ENCODE measurements around the gene MIER2. TPM values are rescaled to one million over a fixed set of nuclear protein-coding genes. Genes with fewer than 3 reads are reported as not detected.
"Not testable (repeated sequence)": the region's sequence is repeated elsewhere in the genome, so short reads cannot be mapped to it uniquely, and the experiment has no call there.

The MIER2 gene, protein sequence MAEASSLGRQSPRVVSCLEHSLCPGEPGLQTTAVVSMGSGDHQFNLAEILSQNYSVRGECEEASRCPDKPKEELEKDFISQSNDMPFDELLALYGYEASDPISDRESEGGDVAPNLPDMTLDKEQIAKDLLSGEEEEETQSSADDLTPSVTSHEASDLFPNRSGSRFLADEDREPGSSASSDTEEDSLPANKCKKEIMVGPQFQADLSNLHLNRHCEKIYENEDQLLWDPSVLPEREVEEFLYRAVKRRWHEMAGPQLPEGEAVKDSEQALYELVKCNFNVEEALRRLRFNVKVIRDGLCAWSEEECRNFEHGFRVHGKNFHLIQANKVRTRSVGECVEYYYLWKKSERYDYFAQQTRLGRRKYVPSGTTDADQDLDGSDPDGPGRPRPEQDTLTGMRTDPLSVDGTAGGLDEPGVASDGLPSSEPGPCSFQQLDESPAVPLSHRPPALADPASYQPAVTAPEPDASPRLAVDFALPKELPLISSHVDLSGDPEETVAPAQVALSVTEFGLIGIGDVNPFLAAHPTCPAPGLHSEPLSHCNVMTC
- 10 to 100 TPM; 20.7 to 22.0 TPM for total RNA-seq

DNA sequence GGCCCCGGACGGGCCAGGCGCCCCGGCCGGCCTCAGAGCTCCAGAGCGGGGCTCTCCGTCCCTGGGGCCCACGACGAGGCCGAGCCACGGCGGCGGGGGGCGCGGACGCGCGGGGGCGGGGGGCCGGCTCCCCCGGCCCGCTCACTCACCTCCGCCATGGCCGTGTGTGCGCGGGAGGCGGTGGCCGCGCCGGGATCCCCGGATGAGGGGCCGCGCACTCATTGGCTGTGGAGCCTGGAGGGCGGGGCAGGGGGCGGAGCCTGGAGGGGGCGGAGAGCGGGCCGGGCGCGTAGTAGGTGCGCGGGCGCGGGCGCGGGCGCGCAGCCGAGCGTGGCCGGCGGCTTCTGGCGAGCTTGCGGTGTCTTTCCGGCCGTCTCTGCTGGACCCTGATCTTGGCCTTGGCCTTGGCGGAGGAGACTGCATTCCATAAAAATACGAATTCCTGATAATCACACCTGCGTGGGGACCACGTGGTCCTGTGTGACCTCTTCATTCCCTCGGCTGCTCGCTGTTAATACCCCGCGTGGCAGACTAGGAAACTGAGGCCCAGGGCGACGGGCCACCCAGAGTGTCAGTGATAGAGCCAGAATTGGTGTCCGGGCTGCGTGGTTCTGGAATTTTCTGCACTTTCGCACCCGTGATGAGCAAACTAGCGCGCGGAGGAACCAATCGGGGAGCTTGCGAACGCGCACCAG is at the start of gene MIER2:
MIER2 (minus strand) TSS at position 172 of the 695 bp plus-strand sequence; CDS start at position 158, 14 bp downstream.
- peaks cover 43% of the 10 kb centered on the region for H3K4me1 Mint-ChIP-seq
- peak; percentile 87 for DNase-seq
- H3K9me3 Mint-ChIP-seq: peaks cover 7% of the 10 kb centered on the region
- H3K36me3 Mint-ChIP-seq (ENCODE audit: low read depth): peaks cover 22% of the 10 kb centered on the region
- H3K27ac Mint-ChIP-seq: peak within 1 kb of the TSS; percentile 91
- H3K27me3 Mint-ChIP-seq: peaks cover 2% of the 10 kb centered on the region
- ChIA-PET CTCF (no interaction called here), POLR2A (no interaction called here)
- peak within 1 kb of the TSS; percentile 76 for H3K4me3 Mint-ChIP-seq

DNA sequence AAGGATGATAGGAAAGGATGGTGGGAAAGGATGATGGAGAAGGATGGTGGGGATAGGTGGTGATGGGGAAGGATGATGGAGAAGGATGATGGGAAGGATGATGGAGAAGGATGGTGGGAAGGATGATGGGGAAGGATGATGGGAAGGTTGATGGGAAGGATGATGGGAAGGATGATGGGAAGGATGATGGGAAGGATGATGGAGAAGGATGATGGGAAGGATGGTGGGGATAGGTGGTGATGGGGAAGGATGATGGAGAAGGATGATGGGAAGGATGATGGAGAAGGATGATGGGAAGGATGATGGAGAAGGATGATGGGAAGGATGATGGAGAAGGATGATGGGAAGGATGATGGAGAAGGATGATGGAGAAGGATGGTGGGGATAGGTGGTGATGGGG is 49.0 kb upstream of the MIER2 start:
- Mint-ChIP-seq H3K36me3 (ENCODE audit: low read depth) (peaks cover 10% of the 10 kb centered on the region), H3K9me3 (peaks cover 24% of the 10 kb centered on the region), H3K4me3 (peak overlapping the region; percentile 30)
- H3K27ac Mint-ChIP-seq, CTCF ChIA-PET, H3K27me3 Mint-ChIP-seq, DNase-seq, POLR2A ChIA-PET, H3K4me1 Mint-ChIP-seq: not testable (repeated sequence)

DNA sequence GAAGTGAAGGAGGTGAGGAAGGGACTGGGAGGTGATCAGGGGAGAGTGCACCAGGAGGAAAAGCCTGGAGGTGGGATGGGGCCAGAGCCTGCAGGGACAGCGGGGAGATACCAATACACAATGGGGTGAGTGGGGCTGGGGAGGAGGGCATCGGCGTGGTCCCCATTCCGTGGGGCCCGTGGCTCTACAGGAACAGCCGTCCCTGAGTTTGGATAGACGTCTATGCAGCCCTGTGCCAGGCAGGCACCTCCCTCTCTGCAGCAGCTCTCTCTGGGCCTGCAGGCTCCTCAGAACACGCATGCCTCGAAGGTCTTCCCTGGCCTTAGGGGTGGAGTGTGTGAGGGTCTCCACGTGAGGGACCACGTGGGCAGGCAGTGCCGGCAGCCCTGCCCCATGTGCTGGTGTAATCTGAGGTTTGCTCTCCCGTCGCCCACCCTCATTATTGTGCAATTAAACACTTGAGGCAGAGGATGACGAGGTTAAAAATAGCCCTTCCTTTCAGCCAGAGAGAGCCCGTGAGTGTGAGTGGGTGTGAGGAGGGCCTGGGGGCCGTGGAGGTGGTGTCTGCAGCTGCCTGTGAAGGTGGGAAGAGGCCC is 47.9 kb upstream of the MIER2 start:
- no peak for DNase-seq

DNA sequence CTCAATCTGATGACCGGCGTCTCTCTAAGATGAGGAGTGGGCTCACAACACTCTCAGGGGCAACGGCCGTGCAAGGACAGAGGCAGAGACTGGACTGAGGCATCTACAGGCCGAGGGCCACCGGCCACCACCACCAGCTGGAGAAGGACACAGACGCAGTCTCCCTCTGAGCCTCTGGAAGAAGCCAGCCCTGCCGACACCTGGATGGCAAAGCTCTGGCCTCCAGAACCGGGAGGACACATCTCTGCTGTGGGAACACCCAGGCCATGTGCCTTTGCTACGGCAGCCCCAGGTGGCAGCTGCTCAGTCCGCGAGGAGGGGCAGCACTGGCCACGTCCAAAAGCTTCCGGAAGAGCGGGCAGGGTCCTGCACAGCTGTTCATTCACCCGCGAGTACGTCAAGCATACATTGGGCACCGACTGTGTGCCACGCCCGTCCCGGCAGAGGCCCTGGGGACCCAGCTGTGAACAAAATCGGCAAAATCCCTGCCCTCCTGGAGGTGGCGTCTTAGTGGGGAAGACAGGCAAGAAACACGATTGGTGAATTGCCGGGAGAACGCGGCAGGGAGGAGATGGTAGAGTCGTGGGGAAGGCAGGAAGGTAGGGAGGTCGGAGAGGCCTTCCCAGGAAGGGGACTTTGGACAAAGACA is 47.3 kb upstream of the MIER2 start:
- CTCF ChIA-PET: no interaction called here
- DNase-seq: no peak
- POLR2A ChIA-PET: no interaction called here
- H3K9me3 Mint-ChIP-seq: peaks cover 19% of the 10 kb centered on the region
- peak overlapping the region; percentile 33 for H3K27ac Mint-ChIP-seq
- peaks cover 10% of the 10 kb centered on the region for H3K36me3 Mint-ChIP-seq (ENCODE audit: low read depth)
- no peak overlapping the region for H3K4me3 Mint-ChIP-seq
- peaks cover 4% of the 10 kb centered on the region for H3K27me3 Mint-ChIP-seq
- peaks cover 2% of the 10 kb centered on the region for H3K4me1 Mint-ChIP-seq

More for the DNA sequence above, 47.9 kb upstream of the MIER2 start:
- Mint-ChIP-seq H3K4me3 (no peak overlapping the region), H3K27ac (peak overlapping the region; percentile 33), H3K36me3 (ENCODE audit: low read depth) (peaks cover 10% of the 10 kb centered on the region), H3K9me3 (peaks cover 22% of the 10 kb centered on the region), H3K4me1 (peaks cover 2% of the 10 kb centered on the region), H3K27me3 (peaks cover 3% of the 10 kb centered on the region)
- ChIA-PET POLR2A (no interaction called here), CTCF (no interaction called here)

DNA sequence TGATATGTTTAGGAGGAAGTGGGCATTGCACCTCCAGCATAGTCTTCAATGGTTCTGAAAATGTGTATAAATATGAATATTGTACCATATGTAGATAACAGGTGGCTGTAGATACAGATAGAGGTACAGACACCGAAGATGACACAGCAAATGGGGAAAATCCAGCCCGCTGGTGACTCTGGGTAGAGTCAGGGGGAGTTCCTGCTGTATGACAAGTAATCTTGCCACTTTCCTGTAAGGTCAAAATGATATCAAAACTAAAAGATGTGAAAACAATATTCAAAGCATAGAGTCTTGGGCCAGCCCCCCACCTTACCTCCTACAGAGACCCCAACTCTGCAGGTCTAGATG is 46.6 kb upstream of the MIER2 start:
- no peak overlapping the region for H3K27ac Mint-ChIP-seq
- POLR2A ChIA-PET: no interaction called here
- H3K4me3 Mint-ChIP-seq: no peak overlapping the region
- H3K36me3 Mint-ChIP-seq (ENCODE audit: low read depth): peaks cover 10% of the 10 kb centered on the region
- peaks cover 9% of the 10 kb centered on the region for H3K27me3 Mint-ChIP-seq
- CTCF ChIA-PET: no interaction called here
- peaks cover 2% of the 10 kb centered on the region for H3K4me1 Mint-ChIP-seq
- DNase-seq: no peak
- H3K9me3 Mint-ChIP-seq: peaks cover 18% of the 10 kb centered on the region

DNA sequence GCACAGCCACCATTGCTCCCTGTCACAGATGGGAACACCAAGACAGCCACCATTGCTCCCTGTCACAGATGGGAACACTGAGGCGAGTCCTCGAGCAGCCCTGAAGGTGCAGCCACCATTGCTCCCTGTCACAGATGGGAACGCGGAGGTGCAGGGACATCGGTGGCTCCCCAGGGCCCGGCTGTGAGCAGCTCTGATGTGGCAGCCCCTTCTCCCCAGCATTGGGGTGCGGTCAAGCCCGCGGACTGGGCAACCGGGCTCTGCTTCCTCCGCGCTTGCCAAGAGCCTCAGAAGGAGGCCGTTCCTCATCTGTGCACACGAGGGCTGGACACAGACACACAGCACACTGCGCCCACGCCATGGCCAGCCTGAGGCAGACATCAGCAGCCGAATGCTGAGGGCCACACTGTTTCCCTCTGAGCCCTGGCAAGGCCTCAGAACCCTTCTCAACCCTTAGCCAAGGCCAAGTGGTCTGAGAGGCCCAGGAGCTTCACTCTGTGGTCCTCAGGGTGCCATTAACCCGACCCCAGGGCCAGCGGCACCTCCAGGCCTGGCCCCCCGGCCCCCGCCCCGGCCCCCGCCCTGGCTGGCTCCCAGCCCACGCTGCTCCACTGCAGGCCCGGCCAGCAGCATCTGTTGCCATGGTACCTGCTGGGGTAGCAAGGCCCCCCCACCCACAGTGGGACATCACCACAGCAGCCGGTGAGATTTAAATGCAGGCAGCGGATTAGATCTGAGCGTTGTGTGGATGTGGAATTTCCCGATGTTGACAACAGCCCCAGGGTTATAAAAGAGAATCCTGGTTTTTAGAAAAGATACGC is 46.0 kb upstream of the MIER2 start:
- Mint-ChIP-seq H3K36me3 (ENCODE audit: low read depth) (peaks cover 8% of the 10 kb centered on the region), H3K9me3 (peaks cover 15% of the 10 kb centered on the region), H3K4me1 (peaks cover 2% of the 10 kb centered on the region), H3K27ac (no peak overlapping the region), H3K4me3 (no peak overlapping the region), H3K27me3 (peaks cover 15% of the 10 kb centered on the region)
- CTCF ChIA-PET: no interaction called here
- no peak for DNase-seq
- POLR2A ChIA-PET: no interaction called here

DNA sequence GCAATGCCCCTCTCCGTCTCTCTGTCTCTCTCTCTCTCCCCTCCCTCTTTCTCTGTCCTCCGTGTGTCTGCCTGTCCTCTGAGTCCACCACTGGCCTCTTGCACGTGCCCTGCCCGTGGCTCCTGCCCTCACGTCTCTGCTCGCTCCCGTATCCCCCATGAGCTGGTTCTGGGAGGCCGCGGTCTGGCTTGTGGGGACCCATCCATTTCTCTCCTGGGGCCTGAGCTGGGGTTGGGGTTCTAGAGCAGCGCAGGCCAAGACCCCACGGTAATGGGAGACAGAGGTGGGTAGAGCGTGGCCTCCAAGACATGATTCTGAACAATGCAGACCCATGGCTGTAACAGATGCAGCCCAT is 45.3 kb upstream of the MIER2 start:
- ChIA-PET CTCF (no interaction called here), POLR2A (no interaction called here)
- Mint-ChIP-seq H3K27ac (no peak overlapping the region), H3K27me3 (peaks cover 21% of the 10 kb centered on the region), H3K4me3 (no peak overlapping the region), H3K9me3 (peaks cover 12% of the 10 kb centered on the region), H3K4me1 (peaks cover 2% of the 10 kb centered on the region), H3K36me3 (ENCODE audit: low read depth) (peaks cover 5% of the 10 kb centered on the region)
- DNase-seq: no peak

DNA sequence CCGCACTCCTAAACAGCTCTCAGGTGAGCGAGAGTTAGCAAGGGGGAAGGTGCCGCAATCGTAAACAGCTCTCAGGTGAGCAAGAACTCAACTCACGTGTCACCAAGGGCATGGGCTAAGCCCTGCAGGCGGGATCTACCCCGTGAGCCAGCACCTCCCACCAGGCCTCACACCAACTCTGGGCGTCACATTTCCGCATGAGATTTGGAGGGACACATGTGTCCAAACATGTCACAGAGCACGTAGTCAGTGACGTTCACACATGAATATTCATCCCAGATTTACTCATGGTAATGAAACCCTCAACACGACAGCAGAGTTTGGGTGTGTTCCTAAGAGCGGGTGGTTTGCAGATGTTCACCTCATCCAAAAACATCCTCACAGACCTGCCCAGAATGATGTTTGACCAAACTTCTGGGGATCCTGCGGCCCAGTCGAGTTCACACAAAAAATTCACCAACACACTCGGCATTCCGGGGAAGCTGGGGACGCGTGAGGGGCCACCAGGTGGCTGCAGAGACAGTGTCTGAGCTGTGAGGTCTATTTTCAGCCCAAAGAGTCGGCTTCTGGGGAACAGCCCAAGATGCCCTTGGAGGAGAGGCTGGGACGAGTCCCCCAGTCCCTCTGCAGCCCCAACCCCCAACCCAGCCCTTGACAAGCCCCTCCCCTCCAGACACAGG is 44.8 kb upstream of the MIER2 start:
- Mint-ChIP-seq H3K9me3 (peaks cover 12% of the 10 kb centered on the region), H3K36me3 (ENCODE audit: low read depth) (peaks cover 5% of the 10 kb centered on the region), H3K27me3 (peaks cover 24% of the 10 kb centered on the region), H3K4me1 (peaks cover 2% of the 10 kb centered on the region), H3K4me3 (no peak overlapping the region), H3K27ac (no peak overlapping the region)
- no peak for DNase-seq
- CTCF ChIA-PET: no interaction called here
- POLR2A ChIA-PET: no interaction called here

DNA sequence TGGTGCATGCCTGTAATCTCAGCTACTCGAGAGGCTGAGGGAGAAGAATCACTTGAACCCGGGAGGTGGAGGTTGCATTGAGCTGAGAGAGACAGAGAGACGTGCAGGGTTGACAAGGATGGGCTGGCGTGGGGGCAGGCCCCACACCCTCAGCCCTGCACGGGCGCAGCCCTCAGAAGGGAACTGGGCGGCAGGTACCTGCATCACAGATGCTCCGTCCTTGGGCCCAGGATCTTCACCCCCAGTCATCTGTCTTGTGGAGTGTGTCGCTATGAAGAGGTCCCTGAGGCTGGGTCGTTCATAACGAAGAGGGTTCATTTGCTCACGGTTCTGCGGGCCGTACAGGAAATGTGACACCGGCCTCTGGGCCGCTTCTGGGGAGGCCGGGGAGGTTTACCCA is 44.1 kb upstream of the MIER2 start:
- ChIA-PET POLR2A (no interaction called here), CTCF (no interaction called here)
- peaks cover 5% of the 10 kb centered on the region for H3K36me3 Mint-ChIP-seq (ENCODE audit: low read depth)
- H3K9me3 Mint-ChIP-seq: peaks cover 12% of the 10 kb centered on the region
- no peak overlapping the region for H3K27ac Mint-ChIP-seq
- H3K27me3 Mint-ChIP-seq: peaks cover 31% of the 10 kb centered on the region
- H3K4me3 Mint-ChIP-seq: no peak overlapping the region
- H3K4me1 Mint-ChIP-seq: peaks cover 4% of the 10 kb centered on the region
- no peak for DNase-seq

DNA sequence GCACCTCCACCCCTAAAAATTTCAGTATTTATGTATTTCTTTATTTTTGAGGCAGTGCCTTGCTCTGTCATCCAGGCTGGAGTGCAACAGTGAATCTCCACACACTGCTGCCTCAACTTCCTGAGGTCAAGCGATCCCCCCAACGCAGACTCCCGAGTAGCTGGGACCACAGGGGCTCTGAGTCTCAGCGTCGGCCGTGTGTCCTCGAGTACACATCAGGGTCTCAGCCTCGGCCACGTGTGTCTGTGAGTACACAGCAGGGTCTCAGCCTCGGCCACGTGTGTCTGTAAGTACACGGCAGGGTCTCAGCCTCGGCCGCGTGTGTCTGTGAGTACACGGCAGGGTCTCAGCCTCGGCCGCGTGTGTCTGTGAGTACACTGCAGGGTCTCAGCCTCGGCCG is 43.2 kb upstream of the MIER2 start:
- H3K36me3 Mint-ChIP-seq (ENCODE audit: low read depth): no peaks in the 10 kb centered on the region
- ChIA-PET POLR2A (no interaction called here), CTCF (interaction anchor here (1.0 kb wide), 1 partner anchor 44 kb away, joined by 3 read pairs; no protein-coding TSS in a partner anchor)
- peaks cover 9% of the 10 kb centered on the region for H3K4me1 Mint-ChIP-seq
- H3K27me3 Mint-ChIP-seq: peaks cover 37% of the 10 kb centered on the region
- H3K9me3 Mint-ChIP-seq: peaks cover 8% of the 10 kb centered on the region
- H3K27ac Mint-ChIP-seq: no peak overlapping the region
- DNase-seq: no peak
- H3K4me3 Mint-ChIP-seq: no peak overlapping the region

DNA sequence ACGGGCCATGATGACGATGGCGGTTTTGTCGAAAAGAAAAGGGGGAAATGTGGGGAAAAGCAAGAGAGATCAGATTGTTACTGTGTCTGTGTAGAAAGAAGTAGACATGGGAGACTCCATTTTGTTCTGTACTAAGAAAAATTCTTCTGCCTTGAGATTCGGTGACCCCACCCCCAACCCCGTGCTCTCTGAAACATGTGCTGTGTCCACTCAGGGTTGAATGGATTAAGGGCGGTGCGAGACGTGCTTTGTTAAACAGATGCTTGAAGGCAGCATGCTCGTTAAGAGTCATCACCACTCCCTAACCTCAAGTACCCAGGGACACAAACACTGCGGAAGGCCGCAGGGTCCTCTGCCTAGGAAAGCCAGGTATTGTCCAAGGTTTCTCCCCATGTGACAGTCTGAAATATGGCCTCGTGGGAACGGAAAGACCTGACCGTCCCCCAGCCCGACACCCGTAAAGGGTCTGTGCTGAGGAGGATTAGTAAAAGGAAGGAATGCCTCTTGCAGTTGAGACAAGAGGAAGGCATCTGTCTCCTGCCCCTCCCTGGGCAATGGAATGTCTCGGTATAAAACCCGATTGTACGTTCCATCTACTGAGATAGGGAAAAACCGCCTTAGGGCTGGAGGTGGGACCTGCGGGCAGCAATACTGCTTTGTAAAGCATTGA is 42.2 kb upstream of the MIER2 start:
- H3K9me3 Mint-ChIP-seq, POLR2A ChIA-PET: not testable (repeated sequence)

More for the DNA sequence above, 42.2 kb upstream of the MIER2 start:
- CTCF ChIA-PET; DNase-seq; H3K36me3 Mint-ChIP-seq (ENCODE audit: low read depth); H3K4me3 Mint-ChIP-seq; H3K27ac Mint-ChIP-seq: not testable (repeated sequence)
- Mint-ChIP-seq H3K27me3 (peaks cover 40% of the 10 kb centered on the region), H3K4me1 (peaks cover 14% of the 10 kb centered on the region)
